GM19463 (cell line): Measurements from ENCODE around the gene SLC45A3.
"Not testable (repeated sequence)": the region's sequence is repeated elsewhere in the genome, so short reads cannot be mapped to it uniquely, and the experiment has no call there.

ENCODE experiments used
- ATAC-seq: cut with Tn5 transposase; IDR thresholded peaks from one replicate; pipeline ENCODE4 v1.9.1; 2021; ENCODE audit warnings: mild to moderate bottlenecking, moderate library complexity; ENCODE audit not compliant: unreplicated experiment

Gene SLC45A3

GRCh38 chr1:205680073-205680851 is at the start of gene SLC45A3:
SLC45A3 (minus strand) TSS chr1:205680509; CDS start chr1:205664656, 15,853 bp downstream.
- ATAC-seq = peak; percentile 48

- no peak for ATAC-seq
These were observed 46.4 kb upstream of the SLC45A3 start for GRCh38 chr1:205726619-205727125.

GRCh38 chr1:205725514-205725913 is 45.2 kb upstream of the SLC45A3 start:
- ATAC-seq = no peak

GRCh38 chr1:205720740-205721139 is 40.4 kb upstream of the SLC45A3 start:
- not testable (repeated sequence) for ATAC-seq

- ATAC-seq = no peak
These were observed 39.5 kb upstream of the SLC45A3 start for GRCh38 chr1:205719762-205720161.

GRCh38 chr1:205719015-205719414 is 38.7 kb upstream of the SLC45A3 start:
- ATAC-seq = no peak

- no peak for ATAC-seq
These were observed 36.2 kb upstream of the SLC45A3 start for GRCh38 chr1:205716371-205717132.

GRCh38 chr1:205715628-205716027 is 35.3 kb upstream of the SLC45A3 start:
- ATAC-seq = no peak

GRCh38 chr1:205714906-205715246 is 34.6 kb upstream of the SLC45A3 start:
- ATAC-seq = no peak

- ATAC-seq = no peak
These were observed 34.0 kb upstream of the SLC45A3 start for GRCh38 chr1:205714190-205714905.

- ATAC-seq = no peak
These were observed 31.1 kb upstream of the SLC45A3 start for GRCh38 chr1:205711105-205712048.

- ATAC-seq = no peak
These were observed 30.1 kb upstream of the SLC45A3 start for GRCh38 chr1:205710201-205711062.

GRCh38 chr1:205709640-205710039 is 29.3 kb upstream of the SLC45A3 start:
- no peak for ATAC-seq

GRCh38 chr1:205709059-205709398 is 28.7 kb upstream of the SLC45A3 start:
- ATAC-seq = no peak

- no peak for ATAC-seq
These were observed 26.5 kb upstream of the SLC45A3 start for GRCh38 chr1:205706601-205707502.

- ATAC-seq = no peak
These were observed 24.6 kb upstream of the SLC45A3 start for GRCh38 chr1:205704903-205705302.

GRCh38 chr1:205703072-205703471 is 22.8 kb upstream of the SLC45A3 start:
- no peak for ATAC-seq

GRCh38 chr1:205701891-205702290 is 21.6 kb upstream of the SLC45A3 start:
- ATAC-seq = no peak
